SK-N-SH (cell line): ENCODE results near the gene GAS2L1.

Experiments used
- CTCF ChIP-seq: fragments of 200-600 bp; sonication (generic); IDR thresholded peaks from 2 replicates; pipeline ENCODE4 v1.6.1; 2017; ENCODE audit warnings: antibody characterized with exemption, mild to moderate bottlenecking, moderate library complexity
- EP300 ChIP-seq, 2 experiments: IDR thresholded peaks; 2 replicates each; pipeline versions ENCODE4 v1.4.0 to v1.6.1; 2012; ENCODE audit warnings: borderline replicate concordance in 1 of 2, low read depth in 1 of 2, low read length in 1 of 2
- GATA2 ChIP-seq: sonication (generic); formaldehyde crosslinking; IDR thresholded peaks from 2 replicates; pipeline ENCODE4 v1.5.0; 2020; ENCODE audit warnings: mild to moderate bottlenecking, missing genetic modification reagents
- MAX ChIP-seq: IDR thresholded peaks from 2 replicates; pipeline ENCODE4 v1.4.0; 2012; ENCODE audit warnings: low read depth
- POLR2AphosphoS5 ChIP-seq: IDR thresholded peaks from 2 replicates; pipeline ENCODE4 v1.6.1; 2012; ENCODE audit warnings: low read depth, low read length
- TAF1 ChIP-seq: IDR thresholded peaks from 2 replicates; pipeline ENCODE4 v1.6.1; 2012; ENCODE audit warnings: low read depth, mild to moderate bottlenecking, low read length, moderate library complexity, borderline replicate concordance
- TEAD4 ChIP-seq: IDR thresholded peaks from 2 replicates; pipeline ENCODE4 v1.4.0; 2012; ENCODE audit warnings: mild to moderate bottlenecking, borderline replicate concordance; ENCODE audit not compliant: insufficient read depth
- USF1 ChIP-seq: IDR thresholded peaks from 2 replicates; pipeline ENCODE4 v1.4.0; 2012; ENCODE audit warnings: low read depth, borderline replicate concordance

GRCh38 chr22:29310065-29310862, 3.8 kb downstream of the GAS2L1 start:
- TF ChIP-seq CTCF (no peak), MAX (no peak), USF1 (no peak), TEAD4 (no peak), GATA2 (CRISPR knock-in tag) (no peak), POLR2AphosphoS5 (no peak), TAF1 (no peak), EP300 (IDR thresholded peaks at IDR 0.05; ENCODE audit: borderline replicate concordance in 1 of 2, low read depth in 1 of 2, low read length in 1 of 2) (no peak)
